Measurements from ENCODE around the gene CHID1. TPM values are rescaled to one million over a fixed set of nuclear protein-coding genes. Genes with fewer than 3 reads are reported as not detected.
A peak's percentile ranks its signal among the peaks of the same experiment; 100 is the strongest.

CHID1 gene
- polyA plus RNA-seq, 12 donors = 45.9 to 70.1 (median 58.2) TPM; not detected in 1

DNA sequence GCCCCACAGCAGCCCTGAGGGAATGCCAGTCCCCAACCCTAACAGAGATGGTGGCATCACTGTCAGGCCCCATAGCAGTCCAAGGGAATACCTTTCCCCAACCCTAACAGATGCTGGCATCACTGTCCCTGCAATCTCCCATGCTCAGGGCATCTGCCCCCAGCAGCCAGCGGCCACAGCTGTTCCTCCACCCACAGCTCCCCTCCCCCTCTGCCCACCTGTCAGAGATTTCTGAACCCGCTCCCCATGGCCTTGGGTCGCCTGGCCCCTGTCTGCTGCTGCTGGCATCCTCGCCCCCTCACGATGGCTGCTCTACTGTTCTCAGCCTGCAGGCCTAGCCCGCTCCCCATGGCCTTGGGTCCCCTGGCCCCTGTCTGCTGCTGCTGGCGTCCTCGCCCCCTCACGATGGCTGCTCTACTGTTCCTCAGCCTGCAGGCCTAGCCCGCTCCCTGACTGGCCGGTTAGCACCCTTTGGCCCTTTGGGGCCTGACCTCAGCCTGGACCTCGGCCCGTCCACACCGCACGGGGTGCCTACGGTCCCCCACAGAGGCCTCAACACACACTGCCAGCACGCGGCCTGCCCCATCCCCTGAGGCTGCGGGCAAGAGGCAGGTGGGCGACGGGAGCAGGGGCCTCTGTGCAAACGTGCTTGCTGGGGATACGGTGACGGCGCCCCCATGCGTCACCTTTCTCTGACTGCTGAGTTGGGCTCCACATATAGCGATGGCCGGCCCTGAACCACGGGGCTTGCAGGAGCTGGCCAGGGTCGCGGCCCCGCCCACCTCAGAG lies 20.7 kb downstream of the CHID1 start:
- DNase-seq = no peak

DNA sequence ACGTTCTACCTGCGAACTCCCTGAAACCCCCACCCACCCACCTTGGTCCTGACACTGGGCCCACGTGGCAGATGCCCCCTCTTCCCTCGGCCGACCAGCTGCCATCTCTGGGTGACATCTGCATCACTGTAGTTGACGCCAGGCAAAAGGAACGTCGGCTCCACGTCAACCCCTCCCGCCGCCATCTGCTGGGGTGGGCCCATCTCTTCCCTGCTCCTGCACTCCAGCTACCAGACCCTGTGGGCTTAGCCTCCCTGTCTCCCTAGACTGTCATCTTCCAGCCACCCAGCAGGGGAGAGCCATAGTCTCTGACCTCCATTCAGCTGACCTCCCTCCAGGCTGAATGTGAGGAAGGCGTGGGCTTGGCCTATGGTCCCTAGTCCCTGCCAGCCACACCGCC lies 21.4 kb downstream of the CHID1 start:
- no peak for DNase-seq

DNA sequence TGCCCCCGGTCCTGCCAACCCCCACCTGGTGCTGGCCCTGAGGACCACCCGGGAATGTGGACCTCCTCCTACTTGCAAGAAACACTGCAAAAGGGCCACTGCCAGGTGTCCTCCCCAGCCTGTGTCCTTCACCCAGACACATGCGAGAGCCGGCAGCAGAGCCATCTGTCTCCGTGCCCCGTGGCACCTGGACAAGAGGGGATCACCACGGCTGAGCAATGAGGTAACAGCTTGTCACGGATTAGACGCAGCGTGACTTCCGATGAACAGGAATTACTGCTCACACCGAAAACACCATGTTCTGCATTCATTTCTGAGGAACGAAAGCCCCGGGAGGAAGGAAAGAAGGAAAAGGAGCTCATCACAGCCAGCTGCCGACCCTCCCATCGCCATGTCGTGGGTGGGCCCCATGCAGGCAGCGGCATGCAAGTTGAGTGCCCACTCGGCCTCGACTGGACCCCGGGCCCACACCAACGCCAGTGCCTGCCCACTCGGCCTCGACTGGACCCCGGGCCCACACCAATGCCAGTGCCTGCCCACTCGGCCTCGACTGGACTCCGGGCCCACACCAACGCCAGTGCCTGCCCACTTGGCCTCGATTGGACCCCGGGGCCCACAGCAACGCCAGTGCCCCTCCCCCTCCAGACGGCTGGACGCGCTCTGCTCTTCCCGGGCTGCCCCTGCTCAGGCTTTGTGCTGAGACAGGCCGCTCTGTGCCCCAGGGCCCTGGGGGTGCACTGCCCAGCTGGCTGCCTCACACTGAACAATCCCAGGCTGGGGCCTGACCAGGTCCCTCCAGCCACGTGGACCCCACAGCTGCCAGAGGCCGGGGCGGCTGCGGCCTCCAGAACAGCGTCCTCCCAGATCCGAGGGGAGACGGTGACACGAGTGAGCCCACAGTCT lies 22.0 kb downstream of the CHID1 start:
- DNase-seq = no peak

DNA sequence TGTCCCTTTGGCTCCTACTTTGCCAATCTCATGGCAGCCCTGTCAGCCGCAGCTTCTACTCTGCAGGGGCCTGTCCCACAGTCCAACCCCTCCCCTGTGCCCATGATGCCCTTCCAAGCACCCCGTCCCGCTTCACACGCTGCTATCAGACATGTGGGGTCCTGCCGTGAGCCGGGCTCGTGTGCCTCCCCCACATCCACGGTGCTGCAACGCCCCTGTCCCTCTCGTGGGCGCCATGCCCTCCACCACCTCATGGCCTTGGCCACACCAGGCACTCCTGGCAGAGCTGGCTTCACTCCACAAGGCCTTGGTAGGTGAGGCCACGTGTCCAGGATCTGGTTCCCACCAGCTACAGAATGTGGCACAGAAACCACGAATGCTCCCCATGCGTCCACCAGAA lies 23.0 kb downstream of the CHID1 start:
- no peak for DNase-seq

DNA sequence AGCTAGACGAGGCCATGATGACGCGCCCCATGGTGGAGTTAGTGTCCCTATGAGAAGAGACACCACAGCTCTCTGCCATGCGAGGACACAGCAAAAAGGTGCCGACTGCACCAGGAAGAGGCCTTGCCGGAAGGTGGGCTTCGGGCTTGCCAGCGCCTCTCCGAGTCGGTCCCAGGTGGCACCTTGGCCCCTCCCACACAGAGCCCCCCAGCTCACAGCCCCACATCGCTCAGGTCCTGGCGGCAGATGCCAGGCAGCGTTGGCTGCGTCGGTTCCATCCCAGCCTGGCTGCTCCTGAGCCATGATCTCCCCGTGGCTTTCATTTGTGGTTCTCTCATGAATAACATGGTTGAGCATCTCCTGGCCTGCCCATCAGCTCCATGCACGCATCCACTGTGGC lies 24.0 kb downstream of the CHID1 start:
- no peak for DNase-seq

DNA sequence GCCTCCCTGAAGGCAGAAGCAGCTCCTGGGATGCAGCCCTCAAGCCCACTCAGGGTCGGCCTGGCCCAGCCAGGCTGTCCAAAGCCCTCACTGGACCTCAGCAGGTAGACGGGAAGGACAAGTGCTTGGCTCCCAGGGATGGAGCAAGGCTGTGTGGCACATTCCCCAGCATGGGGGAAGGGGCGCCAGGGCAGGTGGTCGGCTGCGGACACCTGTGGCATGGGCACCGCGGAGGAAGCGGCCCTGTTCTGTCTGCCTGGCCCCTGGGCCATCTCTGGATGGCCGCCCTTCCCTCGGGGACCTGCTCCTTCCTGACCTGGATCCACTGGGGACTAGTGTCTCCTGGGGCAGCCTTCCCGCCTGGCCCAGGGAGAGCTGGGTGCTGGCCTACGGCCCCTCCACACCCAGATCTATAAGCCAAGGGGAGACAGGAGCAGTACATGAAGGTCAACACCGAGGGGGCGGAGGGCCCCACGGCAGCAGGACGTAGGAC lies 26.0 kb downstream of the CHID1 start:
- no peak for DNase-seq

DNA sequence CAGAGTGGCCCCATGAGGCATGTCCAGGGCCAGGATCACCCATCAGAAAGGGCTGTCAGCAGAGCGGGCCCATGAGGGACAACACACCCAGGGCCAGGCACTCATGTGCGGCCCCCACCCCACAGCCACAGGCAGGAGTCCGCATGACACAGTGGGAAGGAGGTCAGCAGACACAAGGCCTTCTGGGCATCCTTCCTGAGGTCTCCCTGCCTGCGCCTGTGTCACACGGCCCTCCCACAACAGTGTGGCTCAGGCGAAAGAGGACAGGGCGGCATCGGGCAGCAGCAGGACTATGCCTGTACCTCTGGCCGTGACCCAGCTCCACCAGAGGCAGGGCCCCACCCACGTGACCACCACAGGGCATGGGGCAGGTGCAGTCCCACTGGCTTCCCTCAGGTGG lies 27.1 kb downstream of the CHID1 start:
- DNase-seq = no peak

DNA sequence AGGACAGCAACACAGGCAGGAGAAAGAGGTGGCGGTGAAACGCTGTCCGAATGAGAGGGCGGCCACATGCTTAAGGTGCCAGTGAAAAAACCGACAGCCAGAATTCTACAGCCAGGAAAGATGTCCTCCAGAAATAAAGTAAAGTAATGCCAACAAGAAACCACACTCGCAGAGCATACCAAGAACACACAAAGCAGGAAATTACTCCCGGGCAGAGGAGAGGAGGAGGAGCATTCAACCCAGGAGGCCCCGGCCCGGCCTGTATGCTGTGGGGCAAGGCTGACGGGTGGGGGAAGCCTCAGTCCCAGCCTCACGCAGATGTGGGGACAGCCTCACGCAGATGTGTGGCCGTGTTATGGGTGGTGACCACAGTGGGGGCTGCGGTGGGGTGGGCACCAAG lies 28.0 kb downstream of the CHID1 start:
- no peak for DNase-seq

DNA sequence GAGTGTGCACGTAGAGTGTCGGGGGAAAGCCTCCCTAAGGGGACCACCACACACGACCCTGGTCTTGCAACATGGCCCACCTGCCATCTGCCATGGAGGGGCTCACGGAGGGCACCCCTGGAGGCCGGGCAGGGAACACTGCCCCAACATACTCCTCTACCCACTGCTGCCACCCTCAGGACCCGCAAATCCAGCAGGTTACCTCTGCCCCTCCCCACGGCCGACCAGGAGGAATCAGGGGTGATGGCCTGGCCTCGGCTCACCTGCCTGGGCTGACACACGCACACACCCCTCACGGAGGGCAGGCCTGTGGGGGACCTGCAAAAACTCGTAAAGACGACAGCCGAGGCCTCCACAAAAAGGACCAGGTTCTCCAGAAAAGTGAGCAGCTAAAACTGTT lies 30.2 kb downstream of the CHID1 start:
- DNase-seq = no peak

DNA sequence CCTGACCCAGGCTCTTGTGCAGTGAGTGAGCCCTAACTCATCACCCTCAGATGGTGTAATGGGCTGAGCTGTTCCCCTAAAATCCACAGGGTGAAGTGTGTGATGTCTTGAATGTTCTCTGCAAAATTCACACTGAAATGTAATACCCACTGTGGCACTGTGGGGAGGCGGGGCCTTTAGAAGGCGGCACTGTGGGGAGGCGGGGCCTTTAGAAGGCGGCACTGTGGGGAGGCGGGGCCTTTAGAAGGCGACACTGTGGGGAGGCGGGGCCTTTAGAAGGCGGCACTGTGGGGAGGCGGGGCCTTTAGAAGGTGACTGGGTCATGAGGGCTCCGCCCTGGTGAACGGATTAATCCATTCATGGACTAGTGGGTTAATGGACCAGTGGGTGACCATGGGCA lies 33.0 kb downstream of the CHID1 start:
- no peak for DNase-seq

DNA sequence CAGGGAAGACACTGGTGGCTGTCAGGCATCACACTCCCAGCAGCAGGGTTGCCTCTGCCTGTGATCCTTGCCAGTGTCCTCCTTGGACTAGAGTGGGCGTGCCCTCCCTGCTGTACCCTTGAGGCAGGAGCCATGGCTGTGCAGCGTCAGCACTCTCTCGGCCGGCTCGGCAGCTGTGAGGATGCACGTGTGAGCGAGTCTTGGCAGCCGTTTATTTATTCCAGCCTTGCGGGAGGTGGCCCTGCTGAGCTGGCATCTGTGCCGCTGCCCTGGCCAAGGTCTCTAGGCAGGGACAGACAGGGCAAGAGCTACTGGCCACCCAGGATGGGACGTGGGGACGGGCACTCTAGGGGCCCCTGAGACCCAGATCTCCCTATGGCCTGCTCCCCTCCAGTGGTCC lies 34.1 kb downstream of the CHID1 start:
- DNase-seq = peak; percentile 45

DNA sequence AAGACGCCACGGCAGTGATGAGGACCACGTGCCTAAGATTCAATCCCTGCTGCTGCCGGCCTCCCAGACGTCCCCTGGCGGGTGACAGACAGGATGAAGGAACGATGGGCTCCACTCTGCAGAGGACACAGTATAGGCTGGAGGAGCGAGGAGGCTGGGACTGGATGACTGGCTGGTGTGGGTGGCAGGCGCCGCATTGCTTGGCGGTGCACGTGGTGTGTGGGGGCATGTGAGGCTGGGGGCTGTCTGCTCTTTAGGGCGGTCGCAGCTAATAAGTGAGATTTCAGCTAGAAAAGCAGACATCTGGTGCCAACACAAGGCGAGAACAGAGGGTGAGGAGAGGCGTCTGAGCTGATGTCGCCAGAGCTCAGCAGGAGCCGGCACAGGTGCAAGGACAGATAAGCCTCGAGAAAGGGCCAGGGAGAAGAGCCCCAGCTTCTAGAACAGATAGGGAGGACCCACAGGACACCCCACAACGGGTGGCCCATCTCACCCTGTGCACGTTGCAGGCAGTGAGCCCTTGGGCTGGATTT lies 34.8 kb downstream of the CHID1 start:
- DNase-seq = no peak

DNA sequence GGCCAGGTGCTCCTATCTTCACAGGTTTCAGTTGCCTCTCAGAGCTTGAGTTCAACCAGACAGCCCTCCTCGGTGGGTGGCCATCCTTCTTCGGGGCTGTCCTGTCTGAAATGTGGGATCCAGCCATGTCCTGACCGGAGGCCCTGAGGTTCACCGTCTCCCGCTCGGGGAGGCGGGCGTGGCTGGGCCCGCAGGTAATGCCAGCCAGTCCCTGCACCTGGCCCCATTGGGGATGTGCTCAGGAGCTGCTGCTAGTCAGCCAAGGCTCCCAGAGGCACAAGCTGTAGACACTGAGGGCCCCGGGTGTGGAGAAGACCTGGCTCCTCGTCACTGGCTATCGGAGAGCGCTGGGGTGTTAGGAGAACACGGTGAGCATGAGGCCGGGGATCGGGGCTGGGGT lies 35.4 kb downstream of the CHID1 start:
- DNase-seq = no peak

DNA sequence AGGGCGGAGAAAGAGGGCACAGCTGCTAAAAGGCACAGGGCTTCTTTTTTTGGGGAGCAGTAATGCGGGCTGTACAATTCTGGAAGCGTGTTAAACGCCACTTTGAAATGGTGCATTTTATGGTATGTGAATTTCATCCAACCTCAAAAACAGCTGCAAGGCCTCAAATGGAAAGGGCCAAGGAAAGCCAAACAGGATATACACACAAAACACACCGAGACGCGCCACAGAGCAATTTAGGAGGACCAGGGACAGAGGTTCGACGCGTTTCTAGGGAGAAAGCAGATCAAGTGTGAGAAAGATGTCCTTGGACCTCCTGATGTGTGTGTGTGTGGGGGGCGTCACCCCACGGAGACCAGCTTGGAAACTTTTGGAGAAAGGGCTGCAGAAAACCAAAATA lies 36.9 kb downstream of the CHID1 start:
- no peak for DNase-seq

DNA sequence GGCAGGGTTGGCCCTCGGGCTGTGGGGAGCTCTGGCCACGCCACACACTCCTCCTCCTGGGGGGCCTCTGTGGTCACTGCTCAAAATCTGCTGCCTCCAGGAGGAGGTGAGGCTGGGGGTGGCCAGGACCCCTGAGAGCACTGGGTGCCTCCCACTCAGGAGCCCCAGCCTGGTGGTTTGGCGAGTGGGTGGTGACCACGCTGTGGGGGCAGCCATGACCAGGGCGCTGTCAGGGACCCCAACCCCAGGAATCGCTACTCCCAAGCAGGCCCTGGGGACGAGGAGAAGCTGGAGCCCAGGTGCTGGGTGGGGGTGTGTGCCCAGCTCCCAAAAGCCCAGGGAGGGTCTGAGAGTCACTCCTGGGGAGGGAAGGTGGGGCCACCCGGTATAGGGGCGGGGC lies 37.8 kb downstream of the CHID1 start:
- no peak for DNase-seq

DNA sequence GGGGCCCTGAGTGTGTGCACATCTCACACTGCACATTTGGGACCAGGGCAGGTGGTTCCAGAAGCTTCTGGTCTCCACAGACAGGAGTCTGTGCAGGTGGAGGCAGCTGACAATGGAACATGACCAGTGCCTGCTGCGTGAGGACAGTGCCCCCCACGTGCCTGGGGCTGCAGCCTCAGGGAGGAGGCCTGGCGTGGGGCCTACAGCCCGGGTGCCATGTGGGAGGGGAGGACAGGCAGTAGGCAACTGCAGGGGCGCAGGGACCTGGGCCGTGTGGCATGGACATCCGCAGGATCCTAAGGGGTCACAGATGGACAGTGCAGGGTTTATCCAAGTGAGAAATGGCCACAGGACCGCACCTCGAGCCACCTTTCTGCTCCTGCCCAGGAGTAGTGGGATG lies 39.1 kb downstream of the CHID1 start:
- DNase-seq = no peak

DNA sequence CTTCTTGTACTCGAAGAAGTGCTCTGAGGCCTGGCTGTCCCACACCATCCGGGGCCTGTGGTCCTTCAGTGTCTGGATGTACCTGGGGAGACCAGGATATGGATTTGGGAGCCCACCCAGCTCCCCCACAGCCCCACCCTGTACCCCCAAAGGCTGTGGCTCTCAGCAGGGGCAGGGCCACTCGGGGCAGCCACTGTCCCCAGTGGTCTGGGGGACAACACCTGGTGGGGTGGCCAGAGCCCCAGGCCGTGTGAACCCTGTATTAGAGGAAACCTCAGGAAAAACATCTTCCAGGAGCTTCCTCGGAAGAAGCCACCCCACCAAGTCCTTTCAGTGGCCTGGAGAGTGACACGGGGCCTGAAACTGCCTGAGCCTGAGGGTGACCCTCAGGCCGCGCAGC lies 40.2 kb downstream of the CHID1 start:
- no peak for DNase-seq

DNA sequence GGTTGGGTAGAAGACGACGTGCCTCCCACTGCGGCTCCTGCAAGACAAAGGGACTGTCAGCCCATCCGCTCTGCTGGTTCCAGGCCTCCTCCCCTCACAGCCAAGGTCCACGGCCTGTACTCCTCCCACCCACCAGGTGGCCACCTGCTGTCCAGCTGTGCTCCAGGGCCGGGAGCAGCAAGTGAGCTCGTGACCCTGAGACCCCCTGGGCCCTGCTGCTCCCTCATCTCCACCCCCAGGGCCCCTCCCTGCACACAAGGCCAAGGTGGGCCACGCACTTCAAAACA lies 40.5 kb downstream of the CHID1 start:
- no peak for DNase-seq

DNA sequence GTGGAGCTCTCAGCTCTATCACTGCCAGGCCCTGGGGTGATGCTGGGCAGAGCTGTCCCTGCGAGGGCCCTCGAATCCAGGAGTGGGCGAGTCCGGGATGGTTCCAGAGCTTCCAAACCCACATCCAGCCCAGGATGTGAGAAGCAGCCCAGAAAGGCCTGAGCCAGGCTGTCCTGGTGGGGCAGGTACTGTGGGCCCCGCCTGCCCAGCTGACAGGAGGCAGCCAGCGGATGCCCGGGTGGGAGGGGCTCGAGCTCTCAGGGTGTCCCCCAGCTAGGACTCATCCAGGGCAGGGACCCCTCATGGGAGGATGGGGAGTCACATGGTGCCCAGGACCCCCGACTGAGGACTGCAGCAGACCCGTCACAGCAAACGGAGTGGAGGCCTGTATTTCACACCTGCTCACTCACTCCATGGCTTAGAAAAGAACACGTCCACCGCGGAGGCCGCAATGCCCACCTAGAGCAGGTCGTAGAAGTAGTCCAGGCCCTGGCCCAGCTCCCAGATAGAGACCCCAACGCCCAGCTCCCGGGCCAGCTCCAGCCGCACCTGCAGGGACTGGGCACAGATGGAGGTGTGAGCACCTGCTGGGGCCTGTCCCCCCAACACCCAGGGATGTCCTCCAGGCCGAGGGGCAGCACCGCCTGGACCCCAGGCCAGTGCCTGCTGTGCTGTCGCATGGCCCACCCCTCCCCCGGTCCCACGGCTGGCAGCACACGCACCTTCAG lies 41.0 kb downstream of the CHID1 start:
- no peak for DNase-seq

DNA sequence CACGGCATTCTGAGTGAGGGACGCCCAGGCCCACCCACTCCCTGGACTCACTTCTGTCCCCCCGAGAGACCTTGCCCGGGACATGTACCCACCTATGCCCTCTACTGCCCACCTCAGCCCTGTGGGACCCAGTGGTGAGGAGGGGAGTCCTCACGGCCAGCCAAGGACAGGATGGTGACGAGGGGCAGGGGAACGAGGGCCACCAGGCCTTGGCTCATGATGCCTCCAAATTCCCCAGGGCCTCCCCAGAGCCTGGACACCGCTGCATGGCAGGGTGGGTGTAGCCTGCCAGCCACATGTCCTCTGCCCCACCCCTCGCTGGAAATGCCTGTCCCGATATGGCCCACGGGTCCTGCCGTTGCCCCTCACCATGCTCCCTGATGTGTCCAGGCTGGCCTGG lies 41.8 kb downstream of the CHID1 start:
- no peak for DNase-seq

DNA sequence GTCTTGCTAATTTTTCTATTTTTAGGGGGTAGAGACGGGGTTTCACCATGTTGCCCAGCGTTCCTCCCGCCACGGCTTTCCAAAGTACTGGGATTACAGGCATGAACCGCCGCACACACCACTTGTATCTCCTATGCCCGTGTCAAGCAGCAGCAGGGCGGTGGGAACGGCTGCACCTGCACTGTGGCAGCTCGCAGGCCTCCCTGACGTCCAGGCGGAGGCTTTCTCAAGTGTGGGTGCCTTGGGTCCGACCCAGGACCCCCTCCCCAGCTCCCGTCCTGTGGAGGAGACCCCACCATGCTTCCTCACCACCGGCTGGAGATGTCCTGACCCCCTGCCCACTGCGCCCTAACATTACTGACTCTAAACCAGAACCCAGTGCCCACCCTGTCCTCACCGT lies 42.2 kb downstream of the CHID1 start:
- DNase-seq = no peak

DNA sequence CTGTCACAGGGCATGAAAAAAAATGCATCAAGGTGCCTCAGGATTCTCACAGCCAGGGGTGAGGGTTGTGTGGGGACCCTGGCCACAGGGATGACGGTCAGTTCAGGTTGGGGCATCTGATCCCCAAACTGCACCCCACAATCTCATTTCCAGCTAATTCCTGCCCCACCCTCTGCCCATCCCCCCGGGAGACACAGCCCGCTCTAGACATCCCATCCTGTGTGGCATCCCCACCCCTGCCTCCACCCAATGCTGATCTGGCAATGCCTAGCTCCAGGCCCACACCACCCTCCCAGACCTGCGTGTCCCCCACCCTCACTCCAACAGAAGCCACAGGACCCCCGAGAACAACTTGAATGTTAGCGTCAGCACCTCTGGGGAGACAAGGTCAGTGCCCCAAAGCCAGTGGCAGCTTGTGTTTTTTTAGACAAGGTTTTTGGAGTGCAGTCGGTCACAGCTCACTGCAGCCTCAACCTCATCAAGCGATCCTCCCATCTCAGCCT lies 42.7 kb downstream of the CHID1 start:
- no peak for DNase-seq

All from muscle of arm (tissue), 12 donors.